ENCODE data around the gene CMTM4. TPM values are rescaled to one million over a fixed set of nuclear protein-coding genes. Genes with fewer than 3 reads are reported as not detected.

CMTM4 gene
- polyA plus RNA-seq, 1 donor (not counting 4 experiments of a cell fraction or from before 2014, with no cell fraction given), result 23.1 TPM

DNA sequence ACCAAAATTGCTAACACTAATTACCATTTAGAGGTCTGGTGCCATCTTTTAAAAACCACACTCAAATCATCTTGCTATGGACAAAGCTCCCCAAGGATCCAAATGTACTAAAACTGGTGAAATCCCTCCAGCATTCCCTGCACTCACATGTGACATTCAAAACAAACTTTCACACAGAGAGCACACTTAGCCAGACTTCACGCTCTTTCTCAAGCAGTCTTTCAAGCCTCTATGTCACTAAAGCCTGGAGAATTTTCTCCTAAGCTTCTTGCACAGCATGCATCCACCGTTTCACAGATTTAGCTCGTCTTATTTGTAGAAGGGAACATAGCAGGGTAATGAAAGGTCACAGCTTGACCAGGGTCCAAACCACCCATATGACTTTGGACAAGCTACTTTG is 72.8 kb downstream of the CMTM4 start:
- FAIRE-seq, result no peak
- Histone ChIP-seq H3K36me3 (ENCODE audit: control insufficient read depth in 2 of 2, extremely low read depth in 1 of 2, insufficient read depth in 2 of 2, low read length in 2 of 2) (peaks cover 3 to 9% of the 10 kb centered on the region in 2 experiments), H3K27ac (ENCODE audit: control insufficient read depth, insufficient read depth, low read length) (no peak overlapping the region), H3K4me1 (ENCODE audit: control insufficient read depth, extremely low read depth, insufficient read depth, low read length) (peaks cover 17% of the 10 kb centered on the region), H3K27me3 (ENCODE audit: control insufficient read depth, extremely low read depth, insufficient read depth, low read length) (no peaks in the 10 kb centered on the region), H3K4me2 (ENCODE audit: control insufficient read depth, extremely low read depth, insufficient read depth, low read depth, low read length) (no peak overlapping the region), H4K20me1 (ENCODE audit: control insufficient read depth, extremely low read depth, insufficient read depth, low read length) (no peaks in the 10 kb centered on the region), H3K9ac (ENCODE audit: control insufficient read depth, extremely low read depth, insufficient read depth, low read length) (no peak overlapping the region), H2AFZ (ENCODE audit: control insufficient read depth, low read length) (no peak overlapping the region), H3K9me3 (ENCODE audit: control insufficient read depth, low read depth, low read length) (no peaks in the 10 kb centered on the region), H3K4me3 (ENCODE audit: control insufficient read depth in 2 of 3, extremely low read depth in 1 of 3, insufficient read depth in 2 of 3, low read depth in 1 of 3, low read length in 3 of 3) (no peak overlapping the region), H3K9me1 (ENCODE audit: control insufficient read depth, extremely low read depth, insufficient read depth, low read length) (no peaks in the 10 kb centered on the region), H3K79me2 (ENCODE audit: control insufficient read depth, insufficient read depth, low read length) (no peaks in the 10 kb centered on the region)
- no peak for DNase-seq (ENCODE audit: low read depth, low spot score)
- dilution Hi-C loops (cut with MboI; ENCODE audit: extremely low pct_ligation_motif_present, low sequenced_read_pairs), result no loop called here
- TF ChIP-seq EZH2 (IDR thresholded peaks at IDR 0.05; ENCODE audit: low read length), result no peak
- TF ChIP-seq, protein P1, sequence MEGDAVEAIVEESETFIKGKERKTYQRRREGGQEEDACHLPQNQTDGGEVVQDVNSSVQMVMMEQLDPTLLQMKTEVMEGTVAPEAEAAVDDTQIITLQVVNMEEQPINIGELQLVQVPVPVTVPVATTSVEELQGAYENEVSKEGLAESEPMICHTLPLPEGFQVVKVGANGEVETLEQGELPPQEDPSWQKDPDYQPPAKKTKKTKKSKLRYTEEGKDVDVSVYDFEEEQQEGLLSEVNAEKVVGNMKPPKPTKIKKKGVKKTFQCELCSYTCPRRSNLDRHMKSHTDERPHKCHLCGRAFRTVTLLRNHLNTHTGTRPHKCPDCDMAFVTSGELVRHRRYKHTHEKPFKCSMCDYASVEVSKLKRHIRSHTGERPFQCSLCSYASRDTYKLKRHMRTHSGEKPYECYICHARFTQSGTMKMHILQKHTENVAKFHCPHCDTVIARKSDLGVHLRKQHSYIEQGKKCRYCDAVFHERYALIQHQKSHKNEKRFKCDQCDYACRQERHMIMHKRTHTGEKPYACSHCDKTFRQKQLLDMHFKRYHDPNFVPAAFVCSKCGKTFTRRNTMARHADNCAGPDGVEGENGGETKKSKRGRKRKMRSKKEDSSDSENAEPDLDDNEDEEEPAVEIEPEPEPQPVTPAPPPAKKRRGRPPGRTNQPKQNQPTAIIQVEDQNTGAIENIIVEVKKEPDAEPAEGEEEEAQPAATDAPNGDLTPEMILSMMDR (optimal IDR thresholded peaks at IDR 0.05 in 1 of 3, IDR thresholded peaks at IDR 0.05 in 1 of 3, conservative IDR thresholded peaks at IDR 0.05 in 1 of 3; ENCODE audit: extremely low read depth in 1 of 3, insufficient read depth in 2 of 3, low read length in 3 of 3), result no peak

DNA sequence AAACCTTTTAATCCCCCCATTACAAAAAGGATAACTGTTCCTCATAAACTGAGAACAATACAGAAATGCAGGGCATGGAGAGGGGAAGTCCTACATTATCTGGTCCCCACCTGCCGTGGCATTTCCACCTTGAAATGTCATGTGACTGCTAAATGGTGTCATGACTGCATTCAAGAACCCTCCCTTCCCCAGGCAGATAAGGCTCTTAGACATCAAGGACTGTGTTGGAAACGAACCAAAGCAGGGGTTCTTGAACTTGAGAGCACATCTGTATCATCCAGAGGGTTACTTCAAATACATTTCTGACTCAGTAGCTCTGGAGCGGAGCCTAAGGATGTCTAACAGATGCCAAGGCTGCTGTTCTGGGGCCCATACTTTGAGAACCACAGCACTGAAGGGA is 73.7 kb downstream of the CMTM4 start:
- Histone ChIP-seq H3K27me3 (ENCODE audit: control insufficient read depth, extremely low read depth, insufficient read depth, low read length) (no peaks in the 10 kb centered on the region), H3K36me3 (ENCODE audit: control insufficient read depth in 2 of 2, extremely low read depth in 1 of 2, insufficient read depth in 2 of 2, low read length in 2 of 2) (peaks cover 3 to 9% of the 10 kb centered on the region in 2 experiments), H4K20me1 (ENCODE audit: control insufficient read depth, extremely low read depth, insufficient read depth, low read length) (no peaks in the 10 kb centered on the region), H3K9me3 (ENCODE audit: control insufficient read depth, low read depth, low read length) (no peaks in the 10 kb centered on the region), H3K9me1 (ENCODE audit: control insufficient read depth, extremely low read depth, insufficient read depth, low read length) (no peaks in the 10 kb centered on the region), H3K27ac (ENCODE audit: control insufficient read depth, insufficient read depth, low read length) (no peak overlapping the region), H3K9ac (ENCODE audit: control insufficient read depth, extremely low read depth, insufficient read depth, low read length) (no peak overlapping the region), H3K79me2 (ENCODE audit: control insufficient read depth, insufficient read depth, low read length) (no peaks in the 10 kb centered on the region), H2AFZ (ENCODE audit: control insufficient read depth, low read length) (no peak overlapping the region), H3K4me3 (ENCODE audit: control insufficient read depth in 2 of 3, extremely low read depth in 1 of 3, insufficient read depth in 2 of 3, low read depth in 1 of 3, low read length in 3 of 3) (no peak overlapping the region), H3K4me2 (ENCODE audit: control insufficient read depth, extremely low read depth, insufficient read depth, low read depth, low read length) (no peak overlapping the region), H3K4me1 (ENCODE audit: control insufficient read depth, extremely low read depth, insufficient read depth, low read length) (peaks cover 26% of the 10 kb centered on the region)
- dilution Hi-C loops (cut with MboI; ENCODE audit: extremely low pct_ligation_motif_present, low sequenced_read_pairs), result no loop called here
- TF ChIP-seq, protein P1 (optimal IDR thresholded peaks at IDR 0.05 in 1 of 3, IDR thresholded peaks at IDR 0.05 in 1 of 3, conservative IDR thresholded peaks at IDR 0.05 in 1 of 3; ENCODE audit: extremely low read depth in 1 of 3, insufficient read depth in 2 of 3, low read length in 3 of 3), result no peak
- TF ChIP-seq EZH2 (IDR thresholded peaks at IDR 0.05; ENCODE audit: low read length), result no peak
- DNase-seq (ENCODE audit: low read depth, low spot score) (no peak), FAIRE-seq (no peak)
